H9 (cell line): Measurements from ENCODE around the gene DPP6. TPM values are rescaled to one million over a fixed set of nuclear protein-coding genes. Genes with fewer than 3 reads are reported as not detected.

ENCODE experiments used
- DNase-seq: peaks from one replicate; pipeline ENCODE4 v3.0.0-alpha.2; 2017
- H2AFZ ChIP-seq: one replicate; pipeline ENCODE4 v1.6.1; 2013; ENCODE audit warnings: mild to moderate bottlenecking, low read length, control low read depth, moderate library complexity
- H2AK5ac ChIP-seq: 2 replicates; pipeline ENCODE4 v1.6.1; 2013; ENCODE audit warnings: low read length, control low read depth, mixed read lengths; ENCODE audit not compliant: insufficient read length
- H2BK120ac ChIP-seq: one replicate; pipeline ENCODE4 v1.6.1; 2013; ENCODE audit warnings: low read depth, mild to moderate bottlenecking, low read length, control low read depth, inconsistent platforms; ENCODE audit not compliant: poor library complexity, severe bottlenecking
- H2BK12ac ChIP-seq: 2 replicates; pipeline ENCODE4 v1.6.1; 2013; ENCODE audit warnings: low read length, control low read depth, mixed read lengths, low read depth; ENCODE audit not compliant: insufficient read length
- H2BK15ac ChIP-seq: 2 replicates; pipeline ENCODE4 v1.6.1; 2013; ENCODE audit warnings: low read depth, low read length, control low read depth
- H2BK20ac ChIP-seq: one replicate; pipeline ENCODE4 v1.6.1; 2013; ENCODE audit warnings: low read depth, mild to moderate bottlenecking, low read length, control low read depth, inconsistent platforms; ENCODE audit not compliant: poor library complexity, severe bottlenecking
- H2BK5ac ChIP-seq: 2 replicates; pipeline ENCODE4 v1.6.1; 2013; ENCODE audit warnings: low read length, control low read depth, mixed read lengths; ENCODE audit not compliant: insufficient read length
- H3K14ac ChIP-seq: 2 replicates; pipeline ENCODE4 v1.6.1; 2013; ENCODE audit warnings: low read length, control low read depth; ENCODE audit not compliant: insufficient read depth
- H3K18ac ChIP-seq: 2 replicates; pipeline ENCODE4 v1.6.1; 2013; ENCODE audit warnings: low read depth, mild to moderate bottlenecking, mixed read lengths, low read length, control low read depth; ENCODE audit not compliant: insufficient read length
- H3K23ac ChIP-seq: 2 replicates; pipeline ENCODE4 v1.6.1; 2013; ENCODE audit warnings: low read length, control low read depth, mixed read lengths, low read depth; ENCODE audit not compliant: insufficient read length
- H3K23me2 ChIP-seq: 2 replicates; pipeline ENCODE4 v1.6.1; 2013; ENCODE audit warnings: low read depth, mild to moderate bottlenecking, mixed read lengths, low read length, control low read depth; ENCODE audit not compliant: insufficient read length, poor library complexity, severe bottlenecking
- H3K27ac ChIP-seq: 2 replicates; pipeline ENCODE4 v1.5.1; 2013; ENCODE audit warnings: low read length, control low read depth, mixed read lengths, low read depth; ENCODE audit not compliant: insufficient read length
- H3K27me3 ChIP-seq: 2 replicates; pipeline ENCODE4 v1.6.1; 2013; ENCODE audit warnings: low read length, control low read depth, inconsistent platforms; ENCODE audit not compliant: insufficient read depth
- H3K4ac ChIP-seq: 2 replicates; pipeline ENCODE4 v1.6.1; 2013; ENCODE audit warnings: low read depth, mild to moderate bottlenecking, control low read depth, inconsistent platforms, low read length, moderate library complexity
- H3K4me1 ChIP-seq: 2 replicates; pipeline ENCODE4 v1.6.1; 2013; ENCODE audit warnings: low read length, control low read depth, inconsistent platforms; ENCODE audit not compliant: insufficient read depth
- H3K4me2 ChIP-seq: 2 replicates; pipeline ENCODE4 v1.6.1; 2013; ENCODE audit warnings: low read length, control low read depth, mixed read lengths; ENCODE audit not compliant: insufficient read length, insufficient read depth
- H3K56ac ChIP-seq: 2 replicates; pipeline ENCODE4 v1.6.1; 2013; ENCODE audit warnings: low read depth, mild to moderate bottlenecking, mixed read lengths, low read length, control low read depth; ENCODE audit not compliant: insufficient read length
- H3K79me1 ChIP-seq: 2 replicates; pipeline ENCODE4 v1.6.1; 2013; ENCODE audit warnings: low read depth, mild to moderate bottlenecking, moderate library complexity, low read length, control low read depth, inconsistent platforms; ENCODE audit not compliant: insufficient read depth, poor library complexity, severe bottlenecking
- H3K79me2 ChIP-seq: 2 replicates; pipeline ENCODE4 v1.6.1; 2013; ENCODE audit warnings: low read length, control low read depth, inconsistent platforms; ENCODE audit not compliant: insufficient read depth
- H3K9ac ChIP-seq: 2 replicates; pipeline ENCODE4 v1.6.1; 2013; ENCODE audit warnings: low read length, control low read depth, mixed read lengths; ENCODE audit not compliant: insufficient read length; ENCODE audit errors: extremely low read depth
- H3K9me3 ChIP-seq: one replicate; pipeline ENCODE4 v1.6.1; 2013; ENCODE audit warnings: low read depth, low read length, inconsistent platforms; ENCODE audit not compliant: control insufficient read depth
- H3T11ph ChIP-seq: one replicate; pipeline ENCODE4 v1.6.1; 2013; ENCODE audit warnings: mild to moderate bottlenecking, low read length, control low read depth, inconsistent platforms
- H4K20me1 ChIP-seq: one replicate; pipeline ENCODE4 v1.6.1; 2013; ENCODE audit not compliant: control insufficient read depth, insufficient read length, insufficient read depth
- H4K5ac ChIP-seq: 2 replicates; pipeline ENCODE4 v1.6.1; 2013; ENCODE audit warnings: low read depth, mild to moderate bottlenecking, mixed read lengths, low read length, control low read depth; ENCODE audit not compliant: insufficient read length
- H4K8ac ChIP-seq: replicated peaks from 2 replicates; pipeline ENCODE4 v1.6.1; 2013; ENCODE audit warnings: low read length, control low read depth, mixed read lengths, low read depth; ENCODE audit not compliant: insufficient read length
- H4K91ac ChIP-seq: 2 replicates; pipeline ENCODE4 v1.6.1; 2013; ENCODE audit warnings: low read depth, mild to moderate bottlenecking, moderate library complexity, mixed read lengths, low read length, control low read depth; ENCODE audit not compliant: insufficient read length
- H3K27ac Mint-ChIP-seq, 3 experiments: 2 replicates in 2 of 3; 3 replicates in 1 of 3; pipeline ENCODE4 v1.8.0; 2020 to 2021; ENCODE audit warnings: mixed read lengths in 3 of 3, mild to moderate bottlenecking in 1 of 3, moderate library complexity in 1 of 3
- H3K27me3 Mint-ChIP-seq: 2 replicates; pipeline ENCODE4 v1.8.0; 2021; ENCODE audit warnings: low read depth, mild to moderate bottlenecking, moderate library complexity, mixed read lengths
- H3K36me3 Mint-ChIP-seq, 3 experiments: 2 replicates in 2 of 3; 3 replicates in 1 of 3; pipeline ENCODE4 v1.8.0; 2020 to 2021; ENCODE audit warnings: low read depth in 3 of 3, mixed read lengths in 3 of 3; ENCODE audit not compliant: insufficient read depth in 1 of 3
- H3K4me1 Mint-ChIP-seq, 2 experiments: 2 replicates each; pipeline ENCODE4 v1.8.0; 2020; ENCODE audit warnings: mixed read lengths in 2 of 2
- H3K4me3 Mint-ChIP-seq, 2 experiments: 2 replicates in 1 of 2; 3 replicates in 1 of 2; pipeline ENCODE4 v1.8.0; 2020 to 2021; ENCODE audit warnings: mild to moderate bottlenecking in 2 of 2, mixed read lengths in 2 of 2, moderate library complexity in 1 of 2
- H3K9me3 Mint-ChIP-seq, 2 experiments: 2 replicates in 1 of 2; 3 replicates in 1 of 2; pipeline ENCODE4 v1.8.0; 2020; ENCODE audit warnings: mild to moderate bottlenecking in 2 of 2, mixed read lengths in 2 of 2, moderate library complexity in 1 of 2
- WGBS: extraction: QIAGEN DNeasy Blood & Tissue Kit; methylation state at CpG from one replicate; pipeline ENCODE4 v1.1.7; 2013; ENCODE audit warnings: missing lambda C conversion rate, low lambda C conversion rate, mixed read lengths; ENCODE audit not compliant: insufficient read length; ENCODE audit errors: extremely low coverage; 5-methylcytosine and 5-hydroxymethylcytosine counted together
- total RNA-seq: library from RNA; stranded (reverse); gene quantifications from 2 replicates; pipeline ENCODE4 v1.2.1, GENCODE V29; 2021
- TF ChIP-seq, protein P1 (sequence below): fragments of 200-600 bp; sonication (generic); conservative IDR thresholded peaks from 3 replicates; pipeline ENCODE4 v1.8.0; 2021; ENCODE audit warnings: antibody characterized with exemption, mild to moderate bottlenecking

The DPP6 gene
- total RNA-seq, 1 experiment from 2014 or later: 4.5 TPM

DNA sequence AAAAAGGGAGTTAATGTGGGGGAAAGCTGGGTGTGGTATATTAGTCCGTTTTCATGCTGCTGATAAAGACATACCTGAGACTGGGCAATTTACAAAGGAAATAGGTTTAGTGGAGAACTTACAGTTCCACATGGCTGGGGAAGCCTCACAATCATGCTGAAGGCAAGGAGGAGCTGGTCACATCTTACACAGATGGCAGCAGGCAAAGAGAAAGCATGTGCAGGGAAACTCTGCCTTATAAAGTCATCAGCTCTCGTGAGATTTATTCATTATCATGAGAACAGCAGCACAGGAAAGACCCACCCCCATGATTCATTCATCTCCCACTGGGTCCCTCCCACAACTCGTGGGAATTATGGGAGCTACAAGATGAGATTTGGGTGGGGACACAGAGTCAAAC, 836.5 kb downstream of the DPP6 start:
- no peak overlapping the region for H3T11ph ChIP-seq
- H2BK5ac ChIP-seq: no peak overlapping the region
- peaks cover 3% of the 10 kb centered on the region in 2 experiments for H3K4me1 Mint-ChIP-seq

More for the DNA sequence above, 836.5 kb downstream of the DPP6 start:
- no CpG with 5 or more reads among the region's 3 CpGs for WGBS
- peaks cover 0 to 5% (median 5%) of the 10 kb centered on the region in 3 experiments; a peak in 3 of 7 replicates for H3K36me3 Mint-ChIP-seq
- DNase-seq: no peak
- no peak overlapping the region for H4K5ac ChIP-seq
- no peak overlapping the region for H2BK12ac ChIP-seq
- TF ChIP-seq, protein P1, sequence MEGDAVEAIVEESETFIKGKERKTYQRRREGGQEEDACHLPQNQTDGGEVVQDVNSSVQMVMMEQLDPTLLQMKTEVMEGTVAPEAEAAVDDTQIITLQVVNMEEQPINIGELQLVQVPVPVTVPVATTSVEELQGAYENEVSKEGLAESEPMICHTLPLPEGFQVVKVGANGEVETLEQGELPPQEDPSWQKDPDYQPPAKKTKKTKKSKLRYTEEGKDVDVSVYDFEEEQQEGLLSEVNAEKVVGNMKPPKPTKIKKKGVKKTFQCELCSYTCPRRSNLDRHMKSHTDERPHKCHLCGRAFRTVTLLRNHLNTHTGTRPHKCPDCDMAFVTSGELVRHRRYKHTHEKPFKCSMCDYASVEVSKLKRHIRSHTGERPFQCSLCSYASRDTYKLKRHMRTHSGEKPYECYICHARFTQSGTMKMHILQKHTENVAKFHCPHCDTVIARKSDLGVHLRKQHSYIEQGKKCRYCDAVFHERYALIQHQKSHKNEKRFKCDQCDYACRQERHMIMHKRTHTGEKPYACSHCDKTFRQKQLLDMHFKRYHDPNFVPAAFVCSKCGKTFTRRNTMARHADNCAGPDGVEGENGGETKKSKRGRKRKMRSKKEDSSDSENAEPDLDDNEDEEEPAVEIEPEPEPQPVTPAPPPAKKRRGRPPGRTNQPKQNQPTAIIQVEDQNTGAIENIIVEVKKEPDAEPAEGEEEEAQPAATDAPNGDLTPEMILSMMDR: no peak
- H4K20me1 ChIP-seq: no peaks in the 10 kb centered on the region
- no peak overlapping the region for H3K27ac Mint-ChIP-seq
- H3K27me3 Mint-ChIP-seq: peaks cover 8% of the 10 kb centered on the region; the same call in 1 of the 2 replicates
- no peak overlapping the region for H2BK15ac ChIP-seq
- H3K56ac ChIP-seq: no peak overlapping the region
- H2BK20ac ChIP-seq: no peak overlapping the region
- no peak overlapping the region for H3K27ac ChIP-seq
- H3K27me3 ChIP-seq: no peaks in the 10 kb centered on the region
- peaks cover 7% of the 10 kb centered on the region for H3K9me3 ChIP-seq
- H3K4me3 Mint-ChIP-seq: no peak overlapping the region
- H3K9ac ChIP-seq: no peak overlapping the region
- no peaks in the 10 kb centered on the region for H3K23me2 ChIP-seq
- no peaks in the 10 kb centered on the region for H3K4me1 ChIP-seq
- H3K4me2 ChIP-seq: no peak overlapping the region
- H3K9me3 Mint-ChIP-seq: peaks cover 7 to 11% of the 10 kb centered on the region in 2 experiments; a peak in 3 of 5 replicates
- no peak overlapping the region for H3K18ac ChIP-seq
- no peak overlapping the region for H3K4ac ChIP-seq
- no peaks in the 10 kb centered on the region for H3K79me2 ChIP-seq
- H2BK120ac ChIP-seq: no peak overlapping the region
- H3K14ac ChIP-seq: no peak overlapping the region
- H4K91ac ChIP-seq: no peak overlapping the region
- H4K8ac ChIP-seq: no peak overlapping the region
- H3K79me1 ChIP-seq: no peaks in the 10 kb centered on the region
- no peak overlapping the region for H3K23ac ChIP-seq
- no peak overlapping the region for H2AK5ac ChIP-seq
- no peak overlapping the region for H2AFZ ChIP-seq
